Measurements from ENCODE around the gene PARD3. TPM values are rescaled to one million over a fixed set of nuclear protein-coding genes. Genes with fewer than 3 reads are reported as not detected.

Gene PARD3
- total and polyA plus RNA-seq, 2 donors (not counting 3 experiments of a cell fraction or from before 2014, with no cell fraction given) = 7.3 to 24.1 TPM

DNA sequence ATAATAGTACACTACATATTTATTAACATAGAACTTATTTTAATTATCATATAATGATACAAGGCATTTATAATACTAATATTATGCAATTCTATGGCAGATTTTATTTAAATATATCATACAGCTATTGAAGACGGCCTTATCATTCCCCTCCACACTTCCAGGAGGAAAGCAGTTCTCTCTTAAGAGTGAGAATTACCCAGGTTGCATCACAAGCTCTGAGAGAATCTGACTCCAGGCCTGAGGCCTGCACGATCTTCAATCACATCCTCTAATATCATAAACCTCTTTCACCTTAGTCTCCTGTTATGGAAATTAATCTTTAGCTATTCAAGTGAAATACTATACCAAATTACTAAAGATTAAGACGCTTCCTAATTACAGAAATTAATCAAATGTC, 564.4 kb downstream of the PARD3 start:
- no peak overlapping the region for H2AFZ ChIP-seq (ENCODE audit: low read depth, low read length)
- H3K27ac ChIP-seq (ENCODE audit: insufficient read depth, low read depth, low read length) = no peak overlapping the region
- DNase-seq (ENCODE audit: low read depth, low spot score) = peak; percentile 54
- H3K9me1 ChIP-seq (replicated peaks; ENCODE audit: control insufficient read depth, extremely low read depth, insufficient read depth, low read length) = no peaks in the 10 kb centered on the region
- H3K9me3 ChIP-seq (replicated peaks; ENCODE audit: control insufficient read depth, insufficient read depth, low read length) = no peaks in the 10 kb centered on the region
- TF ChIP-seq EZH2 (IDR thresholded peaks at IDR 0.05; ENCODE audit: borderline replicate concordance, low read depth, low read length, severe bottlenecking) (no peak), MYC (IDR thresholded peaks at IDR 0.05; ENCODE audit: low read depth, low read length) (no peak), FOS (IDR thresholded peaks at IDR 0.05; ENCODE audit: borderline replicate concordance, insufficient read depth, low read length) (no peak)
- TF ChIP-seq, protein P1, sequence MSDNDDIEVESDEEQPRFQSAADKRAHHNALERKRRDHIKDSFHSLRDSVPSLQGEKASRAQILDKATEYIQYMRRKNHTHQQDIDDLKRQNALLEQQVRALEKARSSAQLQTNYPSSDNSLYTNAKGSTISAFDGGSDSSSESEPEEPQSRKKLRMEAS (IDR thresholded peaks at IDR 0.05; ENCODE audit: insufficient read depth, insufficient read length) = no peak
- no peaks in the 10 kb centered on the region for H3K36me3 ChIP-seq (ENCODE audit: control insufficient read depth in 2 of 2, extremely low read depth in 1 of 2, insufficient read depth in 2 of 2, low read length in 2 of 2)
- no peaks in the 10 kb centered on the region for H3K79me2 ChIP-seq (ENCODE audit: control insufficient read depth, insufficient read depth, low read length)
- no peak overlapping the region for H3K4me3 ChIP-seq (replicated peaks in 1 of 3; ENCODE audit: insufficient read depth in 1 of 3, low read depth in 1 of 3, low read length in 3 of 3)
- FAIRE-seq = no peak
- CTCF ChIA-PET = interaction anchor here (1.2 kb wide), 1 partner anchor 388 kb away, joined by 4 read pairs; no protein-coding TSS in a partner anchor
- H3K9ac ChIP-seq (replicated peaks; ENCODE audit: extremely low read depth, insufficient read depth, low read length) = no peak overlapping the region
- no peak overlapping the region for H3K4me2 ChIP-seq (ENCODE audit: insufficient read depth, low read length)
- no peaks in the 10 kb centered on the region for H4K20me1 ChIP-seq (replicated peaks; ENCODE audit: control insufficient read depth, extremely low read depth, insufficient read depth, low read length)
- POLR2A ChIA-PET = no interaction called here
- dilution Hi-C loops (cut with MboI; ENCODE audit: extremely low pct_ligation_motif_present, low sequenced_read_pairs) = no loop called here
- H3K4me1 ChIP-seq (ENCODE audit: control insufficient read depth, extremely low read depth, insufficient read depth, low read length) = peaks cover 12% of the 10 kb centered on the region
- H3K27me3 ChIP-seq (ENCODE audit: control insufficient read depth in 2 of 2, insufficient read depth in 2 of 2, low read length in 2 of 2) = no peaks in the 10 kb centered on the region
- intact Hi-C loops (cut with micrococcal nuclease) = loop anchor here (10.0 kb wide), 2 partner anchors 384 to 916 kb away; partner anchors contain the start of gene NRP1
- no TSS peak for BruUV-seq (replicated peaks)

DNA sequence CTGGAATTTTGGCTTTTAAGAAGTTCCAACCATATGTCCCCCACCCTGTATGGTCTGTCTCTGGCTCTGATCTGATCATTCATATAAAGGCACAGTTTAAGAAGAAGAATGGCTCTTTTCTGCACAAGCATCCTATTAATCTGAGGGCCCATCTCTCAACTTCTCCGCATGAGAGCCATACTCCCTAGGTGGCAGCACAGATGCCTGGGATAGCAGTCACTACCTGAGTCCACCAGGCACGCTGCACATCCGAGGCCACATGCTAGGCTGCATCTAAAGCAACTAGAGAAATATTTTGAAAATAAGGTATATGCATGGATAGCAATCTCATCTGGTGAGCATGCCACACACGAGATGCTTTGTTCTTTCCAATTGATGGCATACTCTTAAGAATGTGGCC, 565.5 kb downstream of the PARD3 start:
- Histone ChIP-seq H3K27ac (ENCODE audit: insufficient read depth, low read depth, low read length) (no peak overlapping the region), H3K36me3 (ENCODE audit: control insufficient read depth in 2 of 2, extremely low read depth in 1 of 2, insufficient read depth in 2 of 2, low read length in 2 of 2) (no peaks in the 10 kb centered on the region), H3K9ac (replicated peaks; ENCODE audit: extremely low read depth, insufficient read depth, low read length) (no peak overlapping the region), H3K4me3 (replicated peaks in 1 of 3; ENCODE audit: insufficient read depth in 1 of 3, low read depth in 1 of 3, low read length in 3 of 3) (no peak overlapping the region), H3K4me1 (ENCODE audit: control insufficient read depth, extremely low read depth, insufficient read depth, low read length) (peaks cover 4% of the 10 kb centered on the region), H3K27me3 (ENCODE audit: control insufficient read depth in 2 of 2, insufficient read depth in 2 of 2, low read length in 2 of 2) (no peaks in the 10 kb centered on the region), H3K9me3 (replicated peaks; ENCODE audit: control insufficient read depth, insufficient read depth, low read length) (no peaks in the 10 kb centered on the region), H3K4me2 (ENCODE audit: insufficient read depth, low read length) (no peak overlapping the region), H3K79me2 (ENCODE audit: control insufficient read depth, insufficient read depth, low read length) (no peaks in the 10 kb centered on the region), H2AFZ (ENCODE audit: low read depth, low read length) (no peak overlapping the region), H3K9me1 (replicated peaks; ENCODE audit: control insufficient read depth, extremely low read depth, insufficient read depth, low read length) (no peaks in the 10 kb centered on the region), H4K20me1 (replicated peaks; ENCODE audit: control insufficient read depth, extremely low read depth, insufficient read depth, low read length) (no peaks in the 10 kb centered on the region)
- no TSS peak for BruUV-seq (replicated peaks)
- POLR2A ChIA-PET = no interaction called here
- FAIRE-seq = no peak
- DNase-seq (ENCODE audit: low read depth, low spot score) = no peak
- TF ChIP-seq EZH2 (IDR thresholded peaks at IDR 0.05; ENCODE audit: borderline replicate concordance, low read depth, low read length, severe bottlenecking) (no peak), GATA2 (IDR thresholded peaks at IDR 0.05; ENCODE audit: insufficient read depth, insufficient read length, low read depth, low read length) (no peak), POLR2A (IDR thresholded peaks at IDR 0.05; ENCODE audit: low read depth, low read length) (no peak), JUN (IDR thresholded peaks at IDR 0.05; ENCODE audit: borderline replicate concordance, insufficient read depth, insufficient read length, low read depth) (no peak), MYC (IDR thresholded peaks at IDR 0.05; ENCODE audit: low read depth, low read length) (no peak), FOS (IDR thresholded peaks at IDR 0.05; ENCODE audit: borderline replicate concordance, insufficient read depth, low read length) (no peak), POLR2AphosphoS5 (IDR thresholded peaks at IDR 0.05; ENCODE audit: insufficient read depth, low read depth, low read length) (no peak)
- TF ChIP-seq, protein P2, sequence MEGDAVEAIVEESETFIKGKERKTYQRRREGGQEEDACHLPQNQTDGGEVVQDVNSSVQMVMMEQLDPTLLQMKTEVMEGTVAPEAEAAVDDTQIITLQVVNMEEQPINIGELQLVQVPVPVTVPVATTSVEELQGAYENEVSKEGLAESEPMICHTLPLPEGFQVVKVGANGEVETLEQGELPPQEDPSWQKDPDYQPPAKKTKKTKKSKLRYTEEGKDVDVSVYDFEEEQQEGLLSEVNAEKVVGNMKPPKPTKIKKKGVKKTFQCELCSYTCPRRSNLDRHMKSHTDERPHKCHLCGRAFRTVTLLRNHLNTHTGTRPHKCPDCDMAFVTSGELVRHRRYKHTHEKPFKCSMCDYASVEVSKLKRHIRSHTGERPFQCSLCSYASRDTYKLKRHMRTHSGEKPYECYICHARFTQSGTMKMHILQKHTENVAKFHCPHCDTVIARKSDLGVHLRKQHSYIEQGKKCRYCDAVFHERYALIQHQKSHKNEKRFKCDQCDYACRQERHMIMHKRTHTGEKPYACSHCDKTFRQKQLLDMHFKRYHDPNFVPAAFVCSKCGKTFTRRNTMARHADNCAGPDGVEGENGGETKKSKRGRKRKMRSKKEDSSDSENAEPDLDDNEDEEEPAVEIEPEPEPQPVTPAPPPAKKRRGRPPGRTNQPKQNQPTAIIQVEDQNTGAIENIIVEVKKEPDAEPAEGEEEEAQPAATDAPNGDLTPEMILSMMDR (IDR thresholded peaks at IDR 0.05; ENCODE audit: extremely low read depth in 1 of 2, insufficient read depth in 1 of 2, low read depth in 1 of 2, low read length in 2 of 2) = no peak
- TF ChIP-seq, protein P1 (IDR thresholded peaks at IDR 0.05; ENCODE audit: insufficient read depth, insufficient read length) = no peak
- dilution Hi-C loops (cut with MboI; ENCODE audit: extremely low pct_ligation_motif_present, low sequenced_read_pairs) = no loop called here
- intact Hi-C loops (cut with micrococcal nuclease) = loop anchor here (10.0 kb wide), 2 partner anchors 385 to 915 kb away; partner anchors contain the start of gene NRP1
- CTCF ChIA-PET = interaction anchor here (0.9 to 1.0 kb wide), 4 partner anchors 15 to 388 kb away, joined by 3 read pairs; no protein-coding TSS in a partner anchor
